PFSK-1 (cell line): ENCODE results near the gene RAI2.

Experiments
- FOXP2 ChIP-seq: optimal IDR thresholded peaks from 2 replicates; pipeline ENCODE3; 2011; ENCODE audit warnings: borderline replicate concordance, control low read depth, inconsistent platforms; ENCODE audit not compliant: insufficient read depth; ENCODE audit errors: extremely low read length, extremely low read depth
- POLR2AphosphoS5 ChIP-seq: IDR thresholded peaks from 2 replicates; pipeline ENCODE4 v1.6.1; 2012; ENCODE audit warnings: low read depth, mild to moderate bottlenecking, control low read depth, low read length, moderate library complexity
- REST ChIP-seq, 2 experiments: IDR thresholded peaks; 2 replicates each; pipeline versions ENCODE4 v1.6.1 to v1.8.0; 2011 to 2012; ENCODE audit warnings: low read depth in 2 of 2, low read length in 2 of 2, control low read depth in 1 of 2, inconsistent platforms in 1 of 2, mild to moderate bottlenecking in 1 of 2, moderate library complexity in 1 of 2; ENCODE audit not compliant: insufficient read depth in 1 of 2
- TAF1 ChIP-seq: IDR thresholded peaks from 2 replicates; pipeline ENCODE4 v1.6.1; 2012; ENCODE audit warnings: low read length, control low read depth, borderline replicate concordance; ENCODE audit not compliant: insufficient read depth

- TF ChIP-seq REST (IDR thresholded peaks at IDR 0.05; ENCODE audit: insufficient read depth in 1 of 2, low read depth in 2 of 2, low read length in 2 of 2) (no peak), POLR2AphosphoS5 (no peak), TAF1 (no peak), FOXP2 (no peak)
These were observed 57.6 kb downstream of the RAI2 start for GRCh38 chrX:17803449-17803848.
